SH-SY5Y (cell line): Measurements from ENCODE around the gene PUS7L.

Experiments
- GATA2 ChIP-seq: IDR thresholded peaks from 2 replicates; pipeline ENCODE4 v1.6.1; 2011; ENCODE audit warnings: mild to moderate bottlenecking, low read depth, low read length
- GATA3 ChIP-seq: IDR thresholded peaks from 2 replicates; pipeline ENCODE4 v1.6.1; 2011; ENCODE audit warnings: low read depth, mild to moderate bottlenecking, low read length, moderate library complexity

GRCh38 chr12:43736927-43737440, 21.6 kb downstream of the PUS7L start:
- no peak for TF ChIP-seq GATA3
- TF ChIP-seq GATA2 = no peak
